Esophagus squamous epithelium (tissue), 4 donors: ENCODE results near the gene ATP10A.

Source experiments
- POLR2A ChIP-seq, 4 donors: fragments of 450-650 bp; IDR thresholded peaks; one replicate each; pipeline ENCODE4 v1.6.1; 2017; ENCODE audit warnings: antibody characterized with exemption in 4 of 4, mild to moderate bottlenecking in 4 of 4, moderate library complexity in 3 of 4
- TF ChIP-seq, protein P1 (sequence below), 6 experiments: fragments of 450-650 bp in 4 of 6; fragments of 200-600 bp in 2 of 6; sonication (generic) in 2 of 6; IDR thresholded peaks; one replicate each; pipeline ENCODE4 v1.5.1; 2016 to 2019; ENCODE audit warnings: antibody characterized with exemption in 6 of 6, mild to moderate bottlenecking in 4 of 6, moderate library complexity in 4 of 6

DNA sequence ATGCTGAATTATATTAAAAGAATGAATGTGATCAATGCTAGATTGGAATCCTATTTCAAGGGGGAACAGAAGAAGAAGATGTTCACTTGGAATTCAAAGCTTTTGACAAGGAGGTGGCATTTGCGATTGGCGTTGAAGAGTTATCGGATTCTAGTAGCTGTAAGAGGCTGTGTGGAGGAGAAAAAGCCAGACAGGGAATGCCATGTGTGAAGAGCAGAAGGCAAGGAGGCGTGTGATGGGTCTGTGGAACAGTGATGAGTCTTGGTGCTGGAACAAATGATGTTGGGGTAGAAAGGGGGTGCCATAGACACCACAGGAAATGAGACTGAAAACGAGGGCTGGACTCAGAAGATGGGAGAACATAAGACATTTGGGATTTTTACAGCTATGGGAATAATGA lies 30.5 kb upstream of the ATP10A start:
- TF ChIP-seq, protein P1, sequence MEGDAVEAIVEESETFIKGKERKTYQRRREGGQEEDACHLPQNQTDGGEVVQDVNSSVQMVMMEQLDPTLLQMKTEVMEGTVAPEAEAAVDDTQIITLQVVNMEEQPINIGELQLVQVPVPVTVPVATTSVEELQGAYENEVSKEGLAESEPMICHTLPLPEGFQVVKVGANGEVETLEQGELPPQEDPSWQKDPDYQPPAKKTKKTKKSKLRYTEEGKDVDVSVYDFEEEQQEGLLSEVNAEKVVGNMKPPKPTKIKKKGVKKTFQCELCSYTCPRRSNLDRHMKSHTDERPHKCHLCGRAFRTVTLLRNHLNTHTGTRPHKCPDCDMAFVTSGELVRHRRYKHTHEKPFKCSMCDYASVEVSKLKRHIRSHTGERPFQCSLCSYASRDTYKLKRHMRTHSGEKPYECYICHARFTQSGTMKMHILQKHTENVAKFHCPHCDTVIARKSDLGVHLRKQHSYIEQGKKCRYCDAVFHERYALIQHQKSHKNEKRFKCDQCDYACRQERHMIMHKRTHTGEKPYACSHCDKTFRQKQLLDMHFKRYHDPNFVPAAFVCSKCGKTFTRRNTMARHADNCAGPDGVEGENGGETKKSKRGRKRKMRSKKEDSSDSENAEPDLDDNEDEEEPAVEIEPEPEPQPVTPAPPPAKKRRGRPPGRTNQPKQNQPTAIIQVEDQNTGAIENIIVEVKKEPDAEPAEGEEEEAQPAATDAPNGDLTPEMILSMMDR (IDR thresholded peaks at IDR 0.05), result no peak
- TF ChIP-seq POLR2A (IDR thresholded peaks at IDR 0.05), result no peak
